GM18502 (cell line): ENCODE measurements around the gene OR8D1.
A peak's percentile ranks its signal among the peaks of the same experiment; 100 is the strongest.

ENCODE experiments used
- ATAC-seq: cut with Tn5 transposase; IDR thresholded peaks from one replicate; pipeline ENCODE4 v1.9.1; 2021; ENCODE audit warnings: mild to moderate bottlenecking; ENCODE audit not compliant: unreplicated experiment, poor library complexity

The OR8D1 gene

GRCh38 chr11:124313849-124314248, at the start of gene OR8D1:
Gene OR8D1, minus strand, starts transcription at chr11:124313949. Its CDS starts 3,183 bp downstream, at chr11:124310766.
- ATAC-seq, result no peak

GRCh38 chr11:124359566-124359965, 45.8 kb upstream of the OR8D1 start:
- no peak for ATAC-seq

GRCh38 chr11:124346311-124346955, 32.7 kb upstream of the OR8D1 start:
- ATAC-seq, result no peak

GRCh38 chr11:124344346-124344745, 30.6 kb upstream of the OR8D1 start:
- no peak for ATAC-seq

- no peak for ATAC-seq
Observed at GRCh38 chr11:124340142-124340447, 26.3 kb upstream of the OR8D1 start.

GRCh38 chr11:124339396-124340141, 25.8 kb upstream of the OR8D1 start:
- no peak for ATAC-seq

- no peak for ATAC-seq
Observed at GRCh38 chr11:124331873-124332272, 18.1 kb upstream of the OR8D1 start.

- peak; percentile 99 for ATAC-seq
Observed at GRCh38 chr11:124329787-124330478, 16.2 kb upstream of the OR8D1 start.

GRCh38 chr11:124327775-124328174, 14.0 kb upstream of the OR8D1 start:
- ATAC-seq, result no peak

GRCh38 chr11:124322356-124322755, 8.6 kb upstream of the OR8D1 start:
- no peak for ATAC-seq

GRCh38 chr11:124320097-124320496, 6.3 kb upstream of the OR8D1 start, which contains the start of gene OR8D2:
Gene OR8D2, minus strand, starts transcription at chr11:124320197. Its CDS starts 0 bp downstream, at chr11:124320197.
- ATAC-seq, result no peak

- ATAC-seq, result no peak
Observed at GRCh38 chr11:124315052-124315451, 1.3 kb upstream of the OR8D1 start.

GRCh38 chr11:124313131-124313530, 618 bp downstream of the OR8D1 start:
- no peak for ATAC-seq

- no peak for ATAC-seq
Observed at GRCh38 chr11:124311670-124312069, 2.1 kb downstream of the OR8D1 start.

GRCh38 chr11:124311269-124311668, 2.5 kb downstream of the OR8D1 start:
- ATAC-seq, result no peak

GRCh38 chr11:124310721-124311120, 3.0 kb downstream of the OR8D1 start:
- ATAC-seq, result no peak

GRCh38 chr11:124307093-124307492, 6.7 kb downstream of the OR8D1 start:
- ATAC-seq, result no peak

- ATAC-seq, result no peak
Observed at GRCh38 chr11:124302347-124303125, 11.2 kb downstream of the OR8D1 start.

- no peak for ATAC-seq
Observed at GRCh38 chr11:124301548-124301947, 12.2 kb downstream of the OR8D1 start.

- no peak for ATAC-seq
Observed at GRCh38 chr11:124297921-124298320, 15.8 kb downstream of the OR8D1 start.

- ATAC-seq, result no peak
Observed at GRCh38 chr11:124296016-124296415, 17.7 kb downstream of the OR8D1 start.
